GM12875 (cell line): ENCODE results near the gene AKAP13.

Experiments
- H3K4me3 ChIP-seq: one replicate; pipeline ENCODE4 v1.5.1; 2011; ENCODE audit warnings: low read depth, low read length, control low read depth
- TF ChIP-seq, protein P1 (sequence below): IDR thresholded peaks from 2 replicates; pipeline ENCODE4 v1.5.1; 2011; ENCODE audit warnings: low read depth, mild to moderate bottlenecking, control low read depth, inconsistent platforms, low read length, moderate library complexity, borderline replicate concordance; ENCODE audit not compliant: insufficient read depth

AKAP13 gene

DNA sequence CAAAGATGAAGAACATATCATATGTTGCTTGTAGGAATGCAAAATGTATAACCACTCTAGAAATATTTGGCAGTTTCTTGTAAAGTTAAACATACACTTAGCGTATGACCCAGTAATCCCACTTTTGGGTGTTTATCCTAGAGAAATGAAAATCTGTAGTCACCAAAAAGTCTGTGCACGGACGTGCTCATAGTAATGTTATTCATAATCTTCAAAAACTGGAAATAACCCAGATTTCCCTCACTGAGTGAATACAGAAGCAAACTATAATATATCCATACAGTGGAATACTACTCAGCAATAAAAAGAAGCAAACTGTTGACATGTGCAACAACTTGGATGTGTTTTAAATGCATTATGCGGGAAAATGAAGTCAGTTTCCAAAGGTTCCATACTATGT, 155.9 kb downstream of the AKAP13 start:
- no peak overlapping the region for H3K4me3 ChIP-seq
- TF ChIP-seq, protein P1, sequence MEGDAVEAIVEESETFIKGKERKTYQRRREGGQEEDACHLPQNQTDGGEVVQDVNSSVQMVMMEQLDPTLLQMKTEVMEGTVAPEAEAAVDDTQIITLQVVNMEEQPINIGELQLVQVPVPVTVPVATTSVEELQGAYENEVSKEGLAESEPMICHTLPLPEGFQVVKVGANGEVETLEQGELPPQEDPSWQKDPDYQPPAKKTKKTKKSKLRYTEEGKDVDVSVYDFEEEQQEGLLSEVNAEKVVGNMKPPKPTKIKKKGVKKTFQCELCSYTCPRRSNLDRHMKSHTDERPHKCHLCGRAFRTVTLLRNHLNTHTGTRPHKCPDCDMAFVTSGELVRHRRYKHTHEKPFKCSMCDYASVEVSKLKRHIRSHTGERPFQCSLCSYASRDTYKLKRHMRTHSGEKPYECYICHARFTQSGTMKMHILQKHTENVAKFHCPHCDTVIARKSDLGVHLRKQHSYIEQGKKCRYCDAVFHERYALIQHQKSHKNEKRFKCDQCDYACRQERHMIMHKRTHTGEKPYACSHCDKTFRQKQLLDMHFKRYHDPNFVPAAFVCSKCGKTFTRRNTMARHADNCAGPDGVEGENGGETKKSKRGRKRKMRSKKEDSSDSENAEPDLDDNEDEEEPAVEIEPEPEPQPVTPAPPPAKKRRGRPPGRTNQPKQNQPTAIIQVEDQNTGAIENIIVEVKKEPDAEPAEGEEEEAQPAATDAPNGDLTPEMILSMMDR: no peak

DNA sequence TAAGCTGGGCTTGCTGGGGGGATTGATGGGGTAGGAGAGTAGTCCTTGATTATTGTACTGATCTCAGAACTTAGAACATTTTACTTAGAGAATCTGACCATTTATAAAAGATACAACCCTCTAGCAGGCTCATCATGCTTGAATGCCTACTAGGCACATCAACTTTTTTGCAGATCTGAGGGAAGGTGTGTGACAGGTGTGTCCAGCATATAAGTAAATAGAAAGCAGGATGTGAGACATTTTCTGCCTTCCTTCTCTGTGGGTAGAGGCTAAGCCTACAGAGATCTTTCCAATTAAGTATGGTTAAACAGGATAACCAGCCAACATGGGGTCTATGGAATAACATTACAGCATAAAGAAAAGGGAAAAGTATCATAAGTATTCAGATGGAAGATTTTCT, 159.1 kb downstream of the AKAP13 start:
- H3K4me3 ChIP-seq: no peak overlapping the region
- TF ChIP-seq, protein P1: no peak

DNA sequence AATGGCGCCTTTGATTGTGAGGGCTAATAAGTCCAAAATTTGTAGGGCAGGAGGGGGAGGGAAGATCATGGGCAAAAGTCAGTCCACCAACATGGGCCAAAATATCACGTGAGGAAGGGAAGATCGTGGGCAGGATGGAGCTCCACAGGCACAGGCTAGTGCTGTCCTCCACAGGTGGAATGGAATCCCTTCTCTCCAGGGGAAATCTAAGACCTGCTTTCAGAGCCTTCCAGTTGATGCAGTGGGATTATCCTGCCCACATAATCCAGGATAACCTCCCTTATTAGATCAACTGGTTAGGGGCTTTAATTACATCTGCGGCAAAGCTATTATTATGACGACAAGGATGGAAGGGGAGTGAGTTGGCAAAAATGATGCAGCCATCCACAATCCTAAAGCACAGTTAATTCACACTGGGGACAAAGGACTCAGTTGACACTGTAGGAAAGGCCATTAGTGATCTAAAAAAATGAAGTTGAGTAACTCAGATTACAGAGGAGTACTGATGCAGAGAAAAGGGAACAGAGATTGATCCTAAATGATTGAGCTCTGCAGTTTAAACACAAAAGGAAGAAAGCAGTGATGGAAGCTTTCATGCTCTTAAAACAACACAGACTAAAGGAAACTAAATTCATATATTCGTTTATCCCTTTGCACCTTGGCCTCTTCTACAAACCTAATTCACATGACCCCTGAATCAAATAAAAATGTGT, 159.8 kb downstream of the AKAP13 start:
- TF ChIP-seq, protein P1: no peak
- H3K4me3 ChIP-seq: no peak overlapping the region

DNA sequence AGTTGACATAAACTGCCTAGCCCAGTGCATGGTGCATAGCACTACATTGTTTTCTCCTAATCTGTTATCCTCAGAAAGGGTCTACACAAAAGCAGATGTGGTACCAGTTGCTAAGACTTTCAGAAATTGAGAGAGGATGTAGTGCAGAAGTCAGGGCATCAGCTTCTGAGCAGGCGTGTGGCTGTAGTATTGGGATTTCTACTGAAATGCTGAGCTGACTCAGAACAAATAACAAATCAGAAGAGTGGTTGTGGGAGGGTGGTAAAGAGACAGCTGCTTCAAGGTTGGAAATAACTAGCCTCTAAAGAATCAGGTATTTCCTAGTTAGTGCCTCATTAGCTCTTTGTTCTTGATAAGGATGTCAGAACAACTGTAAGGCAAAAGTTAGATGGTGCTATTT, 161.3 kb downstream of the AKAP13 start:
- no peak overlapping the region for H3K4me3 ChIP-seq
- TF ChIP-seq, protein P1: no peak

DNA sequence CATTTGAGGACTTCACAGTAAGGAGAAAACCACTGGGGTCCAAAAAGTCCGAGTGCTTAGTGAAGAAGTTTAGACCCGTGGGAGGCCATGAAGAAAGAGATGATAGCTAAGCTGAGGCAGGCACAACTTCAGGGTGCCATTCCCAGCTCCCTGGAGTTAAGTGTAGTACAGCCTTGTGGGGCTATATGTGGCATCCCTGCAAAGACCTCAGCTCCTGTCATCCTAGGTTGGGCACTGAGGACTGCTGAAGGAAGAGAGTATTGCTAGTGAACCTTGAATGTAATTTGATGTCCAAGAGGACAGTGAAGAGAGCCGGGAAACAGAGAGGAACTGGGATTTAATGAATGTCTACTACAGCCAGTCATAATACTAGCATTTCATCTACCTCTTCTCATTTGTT, 162.1 kb downstream of the AKAP13 start:
- H3K4me3 ChIP-seq: no peak overlapping the region
- TF ChIP-seq, protein P1: no peak

DNA sequence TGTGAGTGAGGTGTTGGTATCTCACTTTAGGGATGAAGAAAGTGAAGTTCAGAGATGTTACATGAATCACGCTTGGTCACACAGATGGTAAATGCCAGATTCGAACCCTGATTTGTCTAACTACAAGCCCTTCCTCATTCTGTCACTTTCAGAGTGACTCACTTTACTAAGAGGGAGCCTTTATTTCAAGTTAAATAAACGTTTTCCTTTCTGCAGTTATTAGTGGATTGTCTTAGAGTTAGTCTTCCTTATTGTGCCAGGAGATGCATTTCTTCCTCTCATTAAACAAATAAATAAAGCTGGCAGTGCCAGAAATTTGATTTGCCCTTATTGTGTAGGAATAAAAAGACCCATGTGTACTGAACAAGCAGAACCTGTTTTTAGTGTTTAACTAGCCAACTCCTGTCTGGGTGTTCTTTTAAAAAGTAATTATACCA, 162.5 kb downstream of the AKAP13 start:
- TF ChIP-seq, protein P1: no peak
- no peak overlapping the region for H3K4me3 ChIP-seq

DNA sequence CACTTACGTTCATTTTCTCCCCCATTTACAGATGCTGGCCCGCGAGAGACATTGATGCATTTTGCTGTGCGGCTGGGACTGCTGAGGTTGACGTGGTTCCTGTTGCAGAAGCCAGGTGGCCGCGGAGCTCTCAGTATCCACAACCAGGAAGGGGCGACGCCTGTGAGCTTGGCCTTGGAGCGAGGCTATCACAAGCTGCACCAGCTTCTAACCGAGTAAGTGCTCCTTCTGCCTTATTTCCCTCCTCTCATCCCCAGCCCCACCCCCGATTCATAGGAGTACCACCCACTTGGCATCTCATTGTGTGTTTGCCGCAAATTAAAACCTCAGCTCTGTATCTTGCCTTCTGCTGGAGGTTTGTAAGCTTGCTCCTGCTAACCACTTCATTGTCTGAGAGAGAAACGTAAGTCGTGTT, 163.3 kb downstream of the AKAP13 start:
- H3K4me3 ChIP-seq: no peak overlapping the region
- TF ChIP-seq, protein P1: no peak
